Astrocyte (in vitro differentiated cells and primary cell): Measurements from ENCODE around the gene DCAF12. TPM values are rescaled to one million over a fixed set of nuclear protein-coding genes. Genes with fewer than 3 reads are reported as not detected.
A peak's percentile ranks its signal among the peaks of the same experiment; 100 is the strongest.
"Not testable (repeated sequence)": the region's sequence is repeated elsewhere in the genome, so short reads cannot be mapped to it uniquely, and the experiment has no call there.

ENCODE experiments used
- DNase-seq: peaks from one replicate; pipeline ENCODE4 v3.0.0-alpha.2; 2010; ENCODE audit warnings: low read depth
- FAIRE-seq: peaks from 2 replicates; lab custom pipeline; 2011; peaks lifted over from hg19 to GRCh38; lab: Jason Lieb, UNC
- H2AFZ ChIP-seq: 2 replicates; pipeline ENCODE4 v1.6.0; 2012; ENCODE audit warnings: low read depth, low read length, inconsistent platforms
- H3K27ac ChIP-seq: 2 replicates; pipeline ENCODE4 v1.5.1; 2011; ENCODE audit warnings: low read depth, low read length, inconsistent platforms
- H3K27me3 ChIP-seq: 2 replicates; pipeline ENCODE4 v1.6.0; 2011; ENCODE audit warnings: low read length, inconsistent platforms; ENCODE audit not compliant: insufficient read depth
- H3K36me3 ChIP-seq: 2 replicates; pipeline ENCODE4 v1.5.1; 2011; ENCODE audit warnings: low read length, inconsistent platforms; ENCODE audit not compliant: insufficient read depth
- H3K4me1 ChIP-seq: 2 replicates; pipeline ENCODE4 v1.5.1; 2011; ENCODE audit warnings: low read length, inconsistent platforms; ENCODE audit not compliant: insufficient read depth
- H3K4me2 ChIP-seq: 2 replicates; pipeline ENCODE4 v1.6.0; 2012; ENCODE audit warnings: low read length, inconsistent platforms
- H3K4me3 ChIP-seq: 2 replicates; pipeline ENCODE4 v1.5.1; 2011; ENCODE audit warnings: low read depth, mild to moderate bottlenecking, low read length, inconsistent platforms; ENCODE audit not compliant: insufficient read depth
- H3K79me2 ChIP-seq: 2 replicates; pipeline ENCODE4 v1.6.0; 2012; ENCODE audit warnings: mild to moderate bottlenecking, low read length, inconsistent platforms; ENCODE audit not compliant: insufficient read depth
- H3K9ac ChIP-seq: 2 replicates; pipeline ENCODE4 v1.6.0; 2012; ENCODE audit warnings: mild to moderate bottlenecking, low read length, inconsistent platforms
- H3K9me3 ChIP-seq: 2 replicates; pipeline ENCODE4 v1.5.1; 2012; ENCODE audit warnings: low read depth, mild to moderate bottlenecking, low read length, inconsistent platforms; ENCODE audit not compliant: insufficient read depth
- H4K20me1 ChIP-seq: 2 replicates; pipeline ENCODE4 v1.6.0; 2012; ENCODE audit warnings: low read length, inconsistent platforms; ENCODE audit not compliant: insufficient read depth
- H3K27ac Mint-ChIP-seq: one replicate; pipeline ENCODE4 v1.8.0; 2021; ENCODE audit warnings: mild to moderate bottlenecking, mixed read lengths; ENCODE audit not compliant: unreplicated experiment
- H3K27me3 Mint-ChIP-seq: one replicate; pipeline ENCODE4 v1.8.0; 2021; ENCODE audit warnings: low read depth, mixed read lengths; ENCODE audit not compliant: unreplicated experiment
- H3K36me3 Mint-ChIP-seq: one replicate; pipeline ENCODE4 v1.8.0; 2021; ENCODE audit warnings: low read depth, mixed read lengths; ENCODE audit not compliant: unreplicated experiment
- H3K4me1 Mint-ChIP-seq: one replicate; pipeline ENCODE4 v1.8.0; 2021; ENCODE audit warnings: low read depth, mixed read lengths; ENCODE audit not compliant: unreplicated experiment
- H3K4me3 Mint-ChIP-seq: one replicate; pipeline ENCODE4 v1.8.0; 2021; ENCODE audit warnings: mild to moderate bottlenecking, moderate library complexity, mixed read lengths; ENCODE audit not compliant: unreplicated experiment
- H3K9me3 Mint-ChIP-seq: one replicate; pipeline ENCODE4 v1.8.0; 2021; ENCODE audit warnings: mild to moderate bottlenecking, mixed read lengths; ENCODE audit not compliant: unreplicated experiment
- EZH2 ChIP-seq: IDR thresholded peaks from 2 replicates; pipeline ENCODE4 v1.6.1; 2012; ENCODE audit warnings: mild to moderate bottlenecking, low read length, inconsistent platforms; ENCODE audit not compliant: insufficient read depth
- total RNA-seq: library from RNA; stranded (reverse); gene quantifications from 2 replicates; pipeline ENCODE4 v1.2.1, GENCODE V29; 2021
- TF ChIP-seq, protein P1 (sequence below): IDR thresholded peaks from 2 replicates; pipeline ENCODE4 v1.5.1; 2011; ENCODE audit warnings: low read depth, mild to moderate bottlenecking, inconsistent platforms, low read length, moderate library complexity; ENCODE audit not compliant: insufficient read depth

Gene DCAF12
- total RNA-seq, 1 donor from 2014 or later, result 36.0 TPM

DNA sequence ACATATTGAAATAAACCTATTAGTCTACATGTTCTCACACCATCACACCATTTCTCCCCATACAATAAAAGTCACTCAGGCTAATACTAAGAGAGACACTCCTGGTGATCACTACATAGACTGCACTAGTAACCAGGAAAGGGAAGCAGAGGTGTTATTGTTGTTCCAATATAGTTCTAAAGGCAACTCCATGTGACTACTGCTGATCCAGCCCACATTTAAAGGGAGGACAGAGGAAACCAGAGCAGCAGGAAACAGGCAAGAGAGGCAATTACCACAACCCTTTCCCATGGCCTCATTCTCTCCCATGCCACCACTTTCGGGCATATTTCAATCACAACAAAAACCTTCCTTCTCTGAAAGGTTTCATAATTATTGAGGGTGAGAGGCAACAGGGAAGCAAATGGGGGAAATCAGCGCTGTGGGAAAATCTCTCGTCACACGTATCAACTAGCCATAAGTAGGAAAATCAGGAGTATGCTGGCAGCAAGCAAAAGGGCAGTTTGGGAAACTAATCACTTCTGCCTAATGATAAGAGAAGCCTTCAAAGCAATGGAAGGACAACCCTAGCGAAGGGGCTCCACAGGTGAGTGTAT, 79.6 kb downstream of the DCAF12 start:
- FAIRE-seq (no peak), DNase-seq (no peak)
- Mint-ChIP-seq H3K4me1 (peaks cover 15% of the 10 kb centered on the region), H3K9me3 (no peaks in the 10 kb centered on the region), H3K27me3 (no peaks in the 10 kb centered on the region), H3K27ac (peak overlapping the region; percentile 100), H3K36me3 (no peaks in the 10 kb centered on the region), H3K4me3 (peak overlapping the region; percentile 98)
- H3K4me1 ChIP-seq, result peaks cover 12% of the 10 kb centered on the region
- H3K4me3 ChIP-seq, result peak overlapping the region; percentile 88
- H3K36me3 ChIP-seq, result no peaks in the 10 kb centered on the region
- H2AFZ ChIP-seq, result no peak overlapping the region
- H3K27ac ChIP-seq, result no peak overlapping the region
- H3K4me2 ChIP-seq, result peak overlapping the region; percentile 88
- TF ChIP-seq EZH2, result no peak
- TF ChIP-seq, protein P1, sequence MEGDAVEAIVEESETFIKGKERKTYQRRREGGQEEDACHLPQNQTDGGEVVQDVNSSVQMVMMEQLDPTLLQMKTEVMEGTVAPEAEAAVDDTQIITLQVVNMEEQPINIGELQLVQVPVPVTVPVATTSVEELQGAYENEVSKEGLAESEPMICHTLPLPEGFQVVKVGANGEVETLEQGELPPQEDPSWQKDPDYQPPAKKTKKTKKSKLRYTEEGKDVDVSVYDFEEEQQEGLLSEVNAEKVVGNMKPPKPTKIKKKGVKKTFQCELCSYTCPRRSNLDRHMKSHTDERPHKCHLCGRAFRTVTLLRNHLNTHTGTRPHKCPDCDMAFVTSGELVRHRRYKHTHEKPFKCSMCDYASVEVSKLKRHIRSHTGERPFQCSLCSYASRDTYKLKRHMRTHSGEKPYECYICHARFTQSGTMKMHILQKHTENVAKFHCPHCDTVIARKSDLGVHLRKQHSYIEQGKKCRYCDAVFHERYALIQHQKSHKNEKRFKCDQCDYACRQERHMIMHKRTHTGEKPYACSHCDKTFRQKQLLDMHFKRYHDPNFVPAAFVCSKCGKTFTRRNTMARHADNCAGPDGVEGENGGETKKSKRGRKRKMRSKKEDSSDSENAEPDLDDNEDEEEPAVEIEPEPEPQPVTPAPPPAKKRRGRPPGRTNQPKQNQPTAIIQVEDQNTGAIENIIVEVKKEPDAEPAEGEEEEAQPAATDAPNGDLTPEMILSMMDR, result no peak
- peaks cover 68% of the 10 kb centered on the region for H3K79me2 ChIP-seq
- peaks cover 50% of the 10 kb centered on the region for H4K20me1 ChIP-seq
- no peaks in the 10 kb centered on the region for H3K27me3 ChIP-seq
- H3K9me3 ChIP-seq, result no peaks in the 10 kb centered on the region
- peak overlapping the region; percentile 94 for H3K9ac ChIP-seq

DNA sequence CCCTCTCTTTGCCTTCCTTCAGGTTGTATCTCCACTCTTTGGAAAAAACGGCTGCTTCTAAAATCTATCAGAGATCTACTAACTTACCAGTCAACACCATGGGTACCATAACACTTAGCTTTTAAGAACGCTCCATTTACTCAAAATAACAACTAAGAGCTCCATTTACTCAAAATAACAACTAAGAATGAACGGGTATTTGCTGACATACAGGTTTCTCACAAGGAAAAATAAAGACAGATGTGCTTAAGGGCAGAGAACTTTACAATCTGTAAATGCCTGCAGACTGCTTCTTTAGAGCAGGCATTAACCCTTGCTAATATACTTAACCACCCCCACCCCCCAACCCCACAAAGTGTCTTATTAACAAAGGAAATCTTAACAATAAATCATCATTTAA, 80.6 kb downstream of the DCAF12 start:
- Histone ChIP-seq H3K4me2 (peak overlapping the region; percentile 41), H3K27me3 (no peaks in the 10 kb centered on the region), H3K4me1 (peaks cover 12% of the 10 kb centered on the region), H3K9me3 (no peaks in the 10 kb centered on the region), H3K79me2 (peaks cover 76% of the 10 kb centered on the region), H3K9ac (no peak overlapping the region), H3K36me3 (no peaks in the 10 kb centered on the region), H3K27ac (no peak overlapping the region), H4K20me1 (peaks cover 58% of the 10 kb centered on the region), H2AFZ (no peak overlapping the region), H3K4me3 (no peak overlapping the region)
- Mint-ChIP-seq H3K4me3 (peak overlapping the region; percentile 98), H3K4me1 (peaks cover 15% of the 10 kb centered on the region), H3K27ac (no peak overlapping the region), H3K9me3 (no peaks in the 10 kb centered on the region), H3K36me3 (no peaks in the 10 kb centered on the region), H3K27me3 (no peaks in the 10 kb centered on the region)
- no peak for FAIRE-seq
- TF ChIP-seq, protein P1, result no peak
- no peak for TF ChIP-seq EZH2
- no peak for DNase-seq

DNA sequence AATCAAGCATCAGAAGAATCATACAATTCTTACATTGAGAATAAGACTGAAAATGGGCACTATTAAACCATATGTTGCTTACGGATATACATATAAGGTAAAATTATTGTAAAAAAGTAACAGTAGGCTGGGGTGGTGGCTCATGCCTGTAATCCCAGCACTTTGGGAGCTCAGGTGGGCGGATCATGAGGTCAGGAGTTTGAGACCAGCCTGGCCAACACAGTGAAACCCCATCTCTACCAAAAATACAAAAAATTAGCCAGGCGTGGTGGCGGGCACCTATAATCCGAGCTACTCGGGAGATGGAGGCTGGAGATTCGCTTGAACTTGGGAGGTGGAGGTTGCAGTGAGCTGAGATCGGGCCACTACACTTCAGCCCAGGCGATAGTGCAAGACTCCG, 84.4 kb downstream of the DCAF12 start:
- H3K4me3 ChIP-seq, result not testable (repeated sequence)

DNA sequence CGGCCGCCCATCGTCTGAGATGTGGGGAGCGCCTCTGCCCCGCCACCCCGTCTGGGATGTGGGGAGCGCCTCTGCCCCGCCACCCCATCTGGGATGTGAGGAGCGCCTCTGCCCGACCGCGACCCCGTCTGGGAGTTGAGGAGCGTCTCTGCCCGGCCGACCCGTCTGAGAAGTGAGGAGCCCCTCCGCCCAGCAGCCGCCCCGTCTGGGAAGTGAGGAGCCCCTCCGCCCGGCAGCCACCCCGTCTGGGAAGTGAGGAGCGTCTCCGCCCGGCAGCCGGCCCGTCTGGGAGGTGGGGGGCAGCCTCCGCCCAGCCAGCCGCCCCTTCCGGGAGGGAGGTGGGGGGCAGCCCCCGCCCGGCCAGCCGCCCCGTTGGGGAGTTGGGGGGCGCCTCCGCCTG, 87.6 kb downstream of the DCAF12 start:
- H3K27ac Mint-ChIP-seq, H3K27ac ChIP-seq, H3K27me3 ChIP-seq, H3K4me3 Mint-ChIP-seq, H3K9me3 ChIP-seq, H3K27me3 Mint-ChIP-seq, H3K9ac ChIP-seq, H3K4me3 ChIP-seq, H3K9me3 Mint-ChIP-seq, FAIRE-seq, H3K36me3 Mint-ChIP-seq, H3K4me1 ChIP-seq, H3K4me2 ChIP-seq, H3K4me1 Mint-ChIP-seq, H2AFZ ChIP-seq, DNase-seq, H3K36me3 ChIP-seq: not testable (repeated sequence)
- H3K79me2 ChIP-seq, result peaks cover 82% of the 10 kb centered on the region
- peaks cover 71% of the 10 kb centered on the region for H4K20me1 ChIP-seq

More for the DNA sequence above, 84.4 kb downstream of the DCAF12 start:
- H2AFZ ChIP-seq, DNase-seq, H3K9me3 Mint-ChIP-seq, H3K9ac ChIP-seq, H3K36me3 ChIP-seq, H3K27ac ChIP-seq, H3K9me3 ChIP-seq, H3K4me3 Mint-ChIP-seq, H3K4me1 ChIP-seq, H3K4me1 Mint-ChIP-seq, H3K36me3 Mint-ChIP-seq, H3K27me3 ChIP-seq, H3K27me3 Mint-ChIP-seq, H3K27ac Mint-ChIP-seq, FAIRE-seq, H3K4me2 ChIP-seq: not testable (repeated sequence)
- Histone ChIP-seq H4K20me1 (peaks cover 72% of the 10 kb centered on the region), H3K79me2 (peaks cover 84% of the 10 kb centered on the region)
